LNCAP (cell line): ENCODE results near the gene PCGF6.

Source experiments
- TF ChIP-seq, protein P1 (sequence below): fragments of 450-650 bp; IDR thresholded peaks from 2 replicates; pipeline ENCODE4 v1.5.1; 2017; ENCODE audit warnings: mild to moderate bottlenecking

The PCGF6 gene

DNA sequence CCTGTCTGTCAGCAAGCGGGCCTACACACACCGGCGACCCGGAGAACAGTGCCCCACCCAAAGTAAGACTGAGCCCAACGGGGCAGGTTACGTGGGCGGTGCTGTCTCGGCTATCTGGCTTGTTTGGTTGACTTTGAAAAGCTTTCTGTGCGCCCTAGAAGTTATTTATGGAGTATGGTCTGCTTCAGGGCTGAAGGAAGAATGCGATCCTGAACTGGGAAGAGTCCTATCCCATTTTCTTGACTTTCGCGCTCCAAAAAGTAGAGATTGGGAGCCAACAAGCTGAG lies 72.5 kb downstream of the PCGF6 start:
- TF ChIP-seq, protein P1, sequence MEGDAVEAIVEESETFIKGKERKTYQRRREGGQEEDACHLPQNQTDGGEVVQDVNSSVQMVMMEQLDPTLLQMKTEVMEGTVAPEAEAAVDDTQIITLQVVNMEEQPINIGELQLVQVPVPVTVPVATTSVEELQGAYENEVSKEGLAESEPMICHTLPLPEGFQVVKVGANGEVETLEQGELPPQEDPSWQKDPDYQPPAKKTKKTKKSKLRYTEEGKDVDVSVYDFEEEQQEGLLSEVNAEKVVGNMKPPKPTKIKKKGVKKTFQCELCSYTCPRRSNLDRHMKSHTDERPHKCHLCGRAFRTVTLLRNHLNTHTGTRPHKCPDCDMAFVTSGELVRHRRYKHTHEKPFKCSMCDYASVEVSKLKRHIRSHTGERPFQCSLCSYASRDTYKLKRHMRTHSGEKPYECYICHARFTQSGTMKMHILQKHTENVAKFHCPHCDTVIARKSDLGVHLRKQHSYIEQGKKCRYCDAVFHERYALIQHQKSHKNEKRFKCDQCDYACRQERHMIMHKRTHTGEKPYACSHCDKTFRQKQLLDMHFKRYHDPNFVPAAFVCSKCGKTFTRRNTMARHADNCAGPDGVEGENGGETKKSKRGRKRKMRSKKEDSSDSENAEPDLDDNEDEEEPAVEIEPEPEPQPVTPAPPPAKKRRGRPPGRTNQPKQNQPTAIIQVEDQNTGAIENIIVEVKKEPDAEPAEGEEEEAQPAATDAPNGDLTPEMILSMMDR: no peak

DNA sequence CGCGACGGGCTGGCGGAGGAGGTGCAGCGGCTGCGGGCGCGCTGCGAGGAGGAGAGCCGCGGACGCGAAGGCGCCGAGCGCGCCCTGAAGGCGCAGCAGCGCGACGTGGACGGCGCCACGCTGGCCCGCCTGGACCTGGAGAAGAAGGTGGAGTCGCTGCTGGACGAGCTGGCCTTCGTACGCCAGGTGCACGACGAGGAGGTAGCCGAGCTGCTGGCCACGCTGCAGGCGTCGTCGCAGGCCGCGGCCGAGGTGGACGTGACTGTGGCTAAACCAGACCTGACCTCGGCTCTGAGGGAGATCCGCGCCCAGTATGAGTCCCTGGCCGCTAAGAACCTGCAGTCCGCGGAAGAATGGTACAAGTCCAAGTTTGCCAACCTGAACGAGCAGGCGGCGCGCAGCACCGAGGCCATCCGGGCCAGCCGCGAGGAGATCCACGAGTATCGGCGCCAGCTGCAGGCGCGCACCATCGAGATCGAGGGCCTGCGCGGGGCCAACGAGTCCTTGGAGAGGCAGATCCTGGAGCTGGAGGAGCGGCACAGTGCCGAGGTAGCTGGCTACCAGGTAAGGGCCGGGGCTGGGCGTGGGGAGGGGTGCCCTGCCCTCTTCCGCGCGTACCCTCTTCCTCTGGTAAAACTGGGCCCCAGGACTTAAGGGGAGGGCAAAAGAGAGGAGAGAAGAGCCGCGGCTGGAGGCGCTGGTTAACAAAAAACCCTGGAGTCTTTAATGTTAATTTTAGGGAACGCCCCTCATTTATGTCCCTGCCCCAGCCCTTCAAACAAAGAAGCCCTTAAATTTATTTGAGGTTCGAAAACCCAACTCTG lies 73.0 kb downstream of the PCGF6 start:
- TF ChIP-seq, protein P1: no peak

DNA sequence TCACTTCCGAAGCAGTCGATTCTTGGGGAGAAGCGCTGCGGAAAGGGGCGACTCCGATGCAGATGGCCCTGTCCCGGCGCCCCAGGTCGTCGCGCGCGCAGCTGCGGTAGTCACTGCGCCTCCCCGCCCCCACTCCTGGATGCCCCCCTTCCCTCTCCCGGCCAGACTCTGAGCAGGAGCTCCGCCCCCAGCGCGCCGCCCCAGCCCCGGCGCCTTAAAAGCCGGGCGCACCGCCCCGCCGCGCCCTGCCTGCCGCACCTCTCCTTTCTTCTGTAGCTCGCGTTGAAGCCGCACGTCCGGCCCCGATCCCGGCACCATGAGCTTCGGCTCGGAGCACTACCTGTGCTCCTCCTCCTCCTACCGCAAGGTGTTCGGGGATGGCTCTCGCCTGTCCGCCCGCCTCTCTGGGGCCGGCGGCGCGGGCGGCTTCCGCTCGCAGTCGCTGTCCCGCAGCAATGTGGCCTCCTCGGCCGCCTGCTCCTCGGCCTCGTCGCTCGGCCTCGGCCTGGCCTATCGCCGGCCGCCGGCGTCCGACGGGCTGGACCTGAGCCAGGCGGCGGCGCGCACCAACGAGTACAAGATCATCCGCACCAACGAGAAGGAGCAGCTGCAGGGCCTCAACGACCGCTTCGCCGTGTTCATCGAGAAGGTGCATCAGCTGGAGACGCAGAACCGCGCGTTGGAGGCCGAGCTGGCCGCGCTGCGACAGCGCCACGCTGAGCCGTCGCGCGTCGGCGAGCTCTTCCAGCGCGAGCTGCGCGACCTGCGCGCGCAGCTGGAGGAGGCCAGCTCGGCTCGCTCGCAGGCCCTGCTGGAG lies 73.8 kb downstream of the PCGF6 start, which contains the start of gene INA:
Gene INA (plus strand): TSS at position 243 of the 817 bp plus-strand sequence. CDS start 74 bp downstream, at position 317.
- TF ChIP-seq, protein P1: no peak

DNA sequence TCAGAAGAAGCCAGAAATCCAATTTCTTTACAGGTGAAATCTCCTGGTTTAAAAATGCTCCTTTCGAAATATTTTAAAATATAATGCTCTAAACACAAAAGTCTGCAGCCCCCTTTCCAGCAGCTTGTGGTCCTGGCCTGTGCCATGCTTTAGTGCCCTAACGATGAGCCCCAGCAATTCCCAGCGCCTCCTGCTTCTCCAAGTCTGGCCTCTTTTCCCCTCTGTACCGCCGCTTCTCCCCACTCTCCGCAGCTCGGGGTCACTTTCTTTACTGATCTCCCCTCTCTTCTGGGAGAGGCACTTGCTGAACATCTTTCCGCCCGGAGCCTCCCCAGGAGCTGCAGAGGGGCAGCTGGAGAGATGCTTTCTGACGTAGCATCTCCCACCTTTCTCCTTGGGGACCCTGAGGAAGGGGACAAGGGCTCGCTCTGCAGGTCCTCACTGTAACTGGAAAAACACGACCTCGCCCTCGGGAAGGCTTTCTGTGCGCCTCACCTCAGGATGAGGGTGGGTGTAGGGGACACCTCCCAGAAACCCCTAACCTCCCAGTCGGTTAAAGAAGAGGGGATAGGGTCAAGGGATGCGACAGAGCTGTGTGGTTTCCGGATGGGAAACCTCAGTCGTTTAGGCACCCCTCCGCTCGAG lies 74.6 kb downstream of the PCGF6 start:
- TF ChIP-seq, protein P1: no peak

DNA sequence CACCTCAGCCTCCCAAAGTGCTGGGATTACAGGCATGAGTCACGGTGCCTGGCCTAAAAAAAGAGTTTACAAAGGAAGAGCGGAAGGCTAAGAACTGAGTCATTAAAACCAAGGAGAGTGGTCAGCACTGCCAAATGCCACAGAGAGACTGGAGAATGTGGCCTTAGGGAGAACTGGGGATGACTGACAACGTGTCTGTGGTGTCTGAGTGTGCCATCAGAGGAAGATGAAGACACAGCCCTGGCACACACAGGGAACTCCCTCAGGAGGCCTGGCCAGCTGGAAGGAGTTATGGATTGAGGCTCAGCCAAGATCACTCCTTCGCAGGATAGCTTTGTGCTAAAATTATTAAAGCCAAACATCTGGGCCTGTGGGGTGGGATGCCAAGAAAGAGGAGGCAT lies 77.9 kb downstream of the PCGF6 start:
- TF ChIP-seq, protein P1: no peak

DNA sequence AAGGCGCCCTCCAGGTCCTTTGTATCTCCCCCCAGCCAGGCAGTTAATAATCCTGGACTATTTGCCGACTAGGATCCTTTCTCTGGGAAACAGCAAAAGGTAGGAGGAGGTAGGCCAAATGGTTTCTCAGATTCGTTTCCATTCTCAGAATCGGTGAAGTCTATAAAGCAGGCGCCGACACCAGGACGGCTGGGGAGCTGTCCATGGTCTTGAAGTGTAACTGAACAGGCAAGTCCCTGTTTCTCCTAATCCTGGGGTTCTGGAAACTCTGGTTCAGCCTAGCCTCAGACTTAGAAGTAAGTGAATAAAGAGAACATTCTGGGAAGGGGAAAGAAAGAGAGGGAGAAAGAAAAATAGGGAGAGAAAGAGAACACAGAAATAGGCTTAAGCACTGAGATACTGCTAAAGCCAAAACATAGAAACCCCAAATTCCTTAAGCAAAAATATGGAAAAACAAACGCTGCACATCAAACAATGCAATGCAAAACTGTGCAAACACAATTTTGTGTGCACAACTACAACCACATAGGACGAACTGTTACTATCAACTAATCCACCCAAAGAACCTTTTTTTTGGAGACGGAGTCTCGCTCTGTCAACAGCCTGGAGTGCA lies 85.1 kb downstream of the PCGF6 start:
- TF ChIP-seq, protein P1: no peak

DNA sequence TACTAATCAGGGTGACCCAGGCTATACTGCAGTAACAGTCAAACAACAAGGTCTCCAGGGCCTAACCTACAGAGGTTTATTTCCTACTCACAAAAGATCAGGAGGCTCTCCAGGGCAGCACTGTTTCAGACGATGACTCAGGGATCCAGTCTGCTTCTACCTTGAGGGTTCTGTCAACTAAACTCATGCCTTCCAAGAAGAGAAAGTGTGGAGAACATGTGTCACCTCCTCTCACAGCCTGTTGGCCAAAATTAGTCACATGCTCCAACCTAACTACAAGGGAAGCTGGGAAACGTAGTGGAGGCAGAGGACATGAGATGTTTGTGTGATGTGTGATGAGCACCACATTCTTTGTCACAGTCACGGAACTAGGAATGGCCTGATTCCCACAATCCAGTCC lies 88.7 kb downstream of the PCGF6 start:
- TF ChIP-seq, protein P1: no peak
